ENCODE results near the gene PPP2R2B. TPM values are rescaled to one million over a fixed set of nuclear protein-coding genes. Genes with fewer than 3 reads are reported as not detected.

Gene PPP2R2B
- total and polyA plus RNA-seq, 2 of the 4 experiments (the other 2 are of a cell fraction) = not detected

DNA sequence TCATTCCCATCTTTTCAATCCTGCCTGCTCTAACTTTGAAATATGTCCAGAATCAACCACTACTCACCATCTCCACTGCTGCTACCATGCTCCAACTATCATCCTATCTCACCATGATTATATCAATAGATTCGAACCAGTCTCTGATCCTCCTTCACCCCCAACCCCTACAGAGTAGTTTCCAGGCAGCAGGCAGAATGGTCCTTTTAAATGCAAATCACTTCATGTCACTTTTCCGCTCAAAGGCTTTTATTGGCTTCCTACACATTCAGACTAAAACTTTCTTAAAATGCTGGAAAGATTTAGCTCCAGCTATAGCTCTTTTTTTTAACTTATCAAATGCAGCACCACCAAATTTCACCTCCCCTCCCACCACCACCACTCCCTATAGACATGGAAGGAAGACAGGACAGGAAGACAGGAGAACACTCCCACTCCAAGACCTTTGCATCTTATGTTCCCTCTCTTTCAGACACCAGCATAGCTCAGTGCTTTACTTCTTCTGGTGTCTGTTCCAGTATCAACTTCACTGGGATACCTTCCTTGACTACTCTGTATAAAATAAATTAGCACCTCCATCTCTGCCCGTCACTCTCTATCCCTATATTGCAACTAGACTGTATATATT is 9.9 kb upstream of the PPP2R2B start:
- in situ Hi-C loops (cut with MboI; ENCODE audit: low sequenced_read_pairs) = no loop called here
- Histone ChIP-seq H4K91ac (ENCODE audit: insufficient read depth, low read depth, low read length) (no peak overlapping the region), H3K79me1 (ENCODE audit: low read depth in 1 of 2, low read length in 2 of 2) (no peaks in the 10 kb centered on the region), H3K4me1 (ENCODE audit: control insufficient read depth, insufficient read depth, low read length) (no peaks in the 10 kb centered on the region), H2AK5ac (ENCODE audit: low read depth, low read length) (no peak overlapping the region), H4K8ac (ENCODE audit: low read depth in 2 of 2, low read length in 2 of 2) (no peak overlapping the region), H3K14ac (replicated peaks; ENCODE audit: low read depth, low read length) (no peak overlapping the region), H3K27ac (ENCODE audit: insufficient read depth, low read length) (no peak overlapping the region), H3K9ac (ENCODE audit: low read depth, low read length) (no peak overlapping the region), H2AFZ (replicated peaks; ENCODE audit: low read length, poor library complexity) (no peak overlapping the region), H3K36me3 (ENCODE audit: control insufficient read depth, insufficient read depth, low read length) (no peaks in the 10 kb centered on the region), H3K23ac (ENCODE audit: low read depth, low read length) (no peak overlapping the region), H3K18ac (ENCODE audit: low read depth, low read length) (no peak overlapping the region), H3K56ac (ENCODE audit: extremely low read depth, insufficient read depth, low read length) (no peak overlapping the region), H2BK120ac (ENCODE audit: low read depth, low read length) (no peak overlapping the region), H3K4ac (ENCODE audit: low read depth, low read length) (no peak overlapping the region), H3K27me3 (ENCODE audit: control insufficient read depth, insufficient read depth, low read length) (no peaks in the 10 kb centered on the region), H3K9me3 (ENCODE audit: control insufficient read depth, insufficient read depth, low read length) (no peaks in the 10 kb centered on the region), H4K20me1 (ENCODE audit: insufficient read depth, low read length) (no peaks in the 10 kb centered on the region), H2AK9ac (replicated peaks; ENCODE audit: low read depth, low read length, poor library complexity) (no peak overlapping the region), H4K5ac (ENCODE audit: low read depth, low read length) (no peak overlapping the region), H3K4me2 (ENCODE audit: low read depth, low read length) (no peak overlapping the region), H2BK20ac (ENCODE audit: low read depth, low read length) (no peak overlapping the region), H2BK15ac (ENCODE audit: low read depth, low read length) (no peak overlapping the region), H3K4me3 (ENCODE audit: insufficient read depth, low read depth, low read length) (no peak overlapping the region), H2BK5ac (ENCODE audit: low read depth, low read length, poor library complexity, severe bottlenecking) (no peak overlapping the region), H3K9me1 (ENCODE audit: insufficient read depth, low read length) (no peaks in the 10 kb centered on the region)
- dilution Hi-C loops (cut with HindIII; ENCODE audit: low sequenced_read_pairs, unreplicated experiment) = no loop called here
- no TSS peak for BruUV-seq (replicated peaks)
- ChIA-PET CTCF (no interaction called here), POLR2A (ENCODE audit: unreplicated experiment) (no interaction called here)
- no CpG with 5 or more reads among the region's 3 CpGs for WGBS, 2 experiments (ENCODE audit: extremely low coverage in 2 of 2, insufficient read length in 1 of 2)
- ATAC-seq (ENCODE audit: low read depth) (no peak), DNase-seq (no peak)
- intact Hi-C loops (cut with micrococcal nuclease) = no loop called here
- TF ChIP-seq MAZ (IDR thresholded peaks at IDR 0.05; ENCODE audit: borderline replicate concordance, low read depth, low read length) (no peak), CTCF (conservative IDR thresholded peaks at IDR 0.05; ENCODE audit: low read depth, low read length) (no peak), MXI1 (IDR thresholded peaks at IDR 0.05; ENCODE audit: borderline replicate concordance, low read depth, low read length) (no peak), FOS (IDR thresholded peaks at IDR 0.05; ENCODE audit: low read depth, low read length) (no peak), CHD1 (IDR thresholded peaks at IDR 0.05; ENCODE audit: low read depth, low read length) (no peak), RAD21 (IDR thresholded peaks at IDR 0.05; ENCODE audit: low read length) (no peak), BHLHE40 (IDR thresholded peaks at IDR 0.05; ENCODE audit: low read depth, low read length) (no peak), SMC3 (IDR thresholded peaks at IDR 0.05; ENCODE audit: low read depth, low read length) (no peak), RFX5 (IDR thresholded peaks at IDR 0.05; ENCODE audit: low read depth, low read length) (no peak), ELK1 (IDR thresholded peaks at IDR 0.05; ENCODE audit: borderline replicate concordance, low read depth, low read length) (no peak), POLR2A (IDR thresholded peaks at IDR 0.05; ENCODE audit: low read depth, low read length) (no peak), MAFK (IDR thresholded peaks at IDR 0.05; ENCODE audit: low read depth, low read length) (no peak), NFE2L2 (IDR thresholded peaks at IDR 0.05; ENCODE audit: low read depth, low read length) (no peak), CEBPB (IDR thresholded peaks at IDR 0.05; ENCODE audit: low read depth, low read length) (no peak), RCOR1 (IDR thresholded peaks at IDR 0.05; ENCODE audit: insufficient replicate concordance, low read length) (no peak)
- TF ChIP-seq, protein P1, sequence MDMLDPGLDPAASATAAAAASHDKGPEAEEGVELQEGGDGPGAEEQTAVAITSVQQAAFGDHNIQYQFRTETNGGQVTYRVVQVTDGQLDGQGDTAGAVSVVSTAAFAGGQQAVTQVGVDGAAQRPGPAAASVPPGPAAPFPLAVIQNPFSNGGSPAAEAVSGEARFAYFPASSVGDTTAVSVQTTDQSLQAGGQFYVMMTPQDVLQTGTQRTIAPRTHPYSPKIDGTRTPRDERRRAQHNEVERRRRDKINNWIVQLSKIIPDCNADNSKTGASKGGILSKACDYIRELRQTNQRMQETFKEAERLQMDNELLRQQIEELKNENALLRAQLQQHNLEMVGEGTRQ (IDR thresholded peaks at IDR 0.05; ENCODE audit: low read depth, low read length) = no peak
